ENCODE measurements around the gene GORASP1. TPM values are rescaled to one million over a fixed set of nuclear protein-coding genes. Genes with fewer than 3 reads are reported as not detected.
A peak's percentile ranks its signal among the peaks of the same experiment; 100 is the strongest.

Gene GORASP1
- total RNA-seq = 11.5 TPM

DNA sequence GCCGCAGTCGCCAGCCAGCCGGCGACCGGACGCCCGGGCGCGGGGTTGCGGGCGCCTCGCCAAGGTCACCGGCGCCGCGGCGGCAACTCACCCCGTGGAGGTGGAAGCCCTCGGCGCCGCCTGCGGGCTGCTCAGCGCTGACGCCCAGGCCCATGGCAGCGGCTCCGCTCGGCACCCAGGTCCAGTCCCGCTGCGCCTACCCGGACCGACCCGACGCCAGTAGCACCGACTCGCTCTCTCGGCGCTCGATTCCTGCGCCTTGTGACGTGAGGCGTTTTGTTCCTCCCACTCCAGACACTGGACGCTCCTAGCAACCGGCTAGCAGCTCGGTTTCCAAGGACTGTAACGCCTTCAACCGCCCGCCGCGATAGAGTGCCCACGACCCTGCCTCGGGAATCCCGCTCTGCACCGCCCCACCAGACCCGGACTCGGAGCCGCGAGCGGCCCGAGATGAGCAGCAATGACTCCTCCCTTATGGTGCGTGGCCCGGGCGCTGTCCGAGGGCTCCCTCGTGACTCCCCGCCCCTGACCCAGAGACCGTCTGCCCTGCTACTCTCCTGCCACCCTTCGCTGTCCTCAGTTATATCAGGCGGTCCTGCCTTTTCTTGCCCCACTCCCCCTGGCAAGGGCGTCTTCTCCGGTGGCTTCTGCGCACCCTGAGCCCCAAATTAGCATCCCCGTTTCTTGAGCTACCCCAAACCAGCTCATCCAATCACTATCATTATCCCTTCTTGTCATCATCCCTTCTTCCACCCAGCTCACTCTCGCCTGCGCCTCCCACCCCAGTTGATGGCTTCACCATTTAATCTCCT is at the start of gene GORASP1, which contains the start of gene TTC21A:
GORASP1 (minus strand) TSS at position 240 of the 812 bp plus-strand sequence; CDS start at position 154, 86 bp downstream.
TTC21A (plus strand) TSS at position 293 of the 812 bp plus-strand sequence; CDS start at position 451, 158 bp downstream.
- peak within 1 kb of the TSS; percentile 85 to 94 (median 88) for H3K9ac ChIP-seq (ENCODE audit: low read depth in 1 of 3, low read length in 3 of 3)
- no peaks in the 10 kb centered on the region for H3K36me3 ChIP-seq (ENCODE audit: control insufficient read depth in 3 of 3, insufficient read depth in 3 of 3, low read length in 3 of 3)
- H3K4me1 ChIP-seq (ENCODE audit: control insufficient read depth in 3 of 3, insufficient read depth in 3 of 3, low read length in 3 of 3) = peaks cover 37 to 55% (median 44%) of the 10 kb centered on the region in 3 donors
- H3K27ac ChIP-seq (ENCODE audit: low read depth, low read length) = peak within 1 kb of the TSS; percentile 95
- H3K9me3 ChIP-seq (ENCODE audit: control insufficient read depth in 3 of 3, low read length in 3 of 3) = no peaks in the 10 kb centered on the region
- H3K27me3 ChIP-seq (ENCODE audit: control insufficient read depth in 3 of 3, insufficient read depth in 3 of 3, low read length in 3 of 3) = no peaks in the 10 kb centered on the region
- H3K4me3 ChIP-seq (ENCODE audit: low read length in 3 of 3) = peak within 1 kb of the TSS; percentile 87 to 92 (median 88)

DNA sequence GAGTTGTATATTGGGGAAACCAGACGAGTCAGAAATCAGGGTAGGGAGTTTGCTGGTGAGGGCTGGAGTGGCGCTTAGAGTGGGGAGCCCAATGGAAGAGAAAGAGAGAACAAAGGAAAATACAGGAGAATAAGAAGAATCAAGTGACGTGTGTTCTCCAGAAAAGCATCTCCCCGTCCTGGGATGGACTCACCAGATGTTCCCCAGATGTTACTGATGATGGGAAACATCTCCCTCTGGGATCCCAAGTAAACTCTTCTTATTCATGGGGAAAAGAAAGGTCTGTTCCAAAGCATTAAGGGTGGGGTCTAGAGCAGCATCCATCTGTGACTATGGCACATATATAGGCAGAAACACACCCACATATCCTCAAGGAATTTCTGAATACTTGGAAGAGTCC is 49.0 kb upstream of the GORASP1 start:
- no peak overlapping the region for H3K27ac ChIP-seq (ENCODE audit: low read depth, low read length)

DNA sequence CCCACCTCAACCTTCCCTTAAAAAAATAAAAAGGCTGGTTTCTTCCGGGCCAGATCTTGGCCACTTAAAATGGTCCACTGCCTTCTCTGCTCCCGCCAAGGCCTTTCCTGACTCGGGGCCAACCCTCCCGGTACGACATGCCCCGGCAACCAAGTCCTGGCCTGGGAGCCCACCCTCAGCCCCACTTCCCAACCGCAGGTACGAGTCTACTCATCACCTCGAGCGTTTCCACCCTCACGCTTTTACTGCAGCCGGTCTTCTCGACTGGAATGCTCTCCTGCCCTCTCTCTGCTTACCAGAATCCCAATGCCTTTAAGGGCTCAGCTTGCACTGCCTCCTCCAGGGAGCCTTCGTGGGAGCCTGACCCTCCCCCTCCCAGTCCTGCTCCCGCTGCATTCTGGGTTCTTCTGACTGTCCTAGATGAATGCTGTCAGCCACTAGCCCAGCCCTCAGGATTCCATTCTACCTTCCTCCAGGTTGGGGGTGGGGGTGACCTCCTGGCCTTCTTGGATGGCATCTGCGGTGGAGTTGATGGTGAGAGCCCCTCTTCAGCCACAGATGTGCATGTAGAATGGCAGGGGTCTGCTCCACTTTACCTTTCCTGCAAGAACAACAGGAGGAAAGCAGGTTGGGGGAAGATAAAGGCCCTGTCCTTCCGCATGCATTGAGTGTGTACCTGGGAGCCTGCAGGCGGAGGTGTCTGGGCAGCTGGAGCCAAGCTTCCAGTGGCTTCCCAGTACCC is 47.0 kb upstream of the GORASP1 start:
- Histone ChIP-seq H3K36me3 (ENCODE audit: control insufficient read depth in 3 of 3, insufficient read depth in 3 of 3, low read length in 3 of 3) (no peaks in the 10 kb centered on the region), H3K27me3 (ENCODE audit: control insufficient read depth in 3 of 3, insufficient read depth in 3 of 3, low read length in 3 of 3) (no peaks in the 10 kb centered on the region), H3K4me3 (ENCODE audit: low read length in 3 of 3) (no peak overlapping the region), H3K27ac (ENCODE audit: low read depth, low read length) (peak overlapping the region; percentile 99), H3K4me1 (ENCODE audit: control insufficient read depth in 3 of 3, insufficient read depth in 3 of 3, low read length in 3 of 3) (peaks cover 32 to 38% (median 33%) of the 10 kb centered on the region in 3 donors), H3K9ac (ENCODE audit: low read depth in 1 of 3, low read length in 3 of 3) (no peak overlapping the region), H3K9me3 (ENCODE audit: control insufficient read depth in 3 of 3, low read length in 3 of 3) (no peaks in the 10 kb centered on the region)

More for the DNA sequence above, 49.0 kb upstream of the GORASP1 start:
- Histone ChIP-seq H3K27me3 (ENCODE audit: control insufficient read depth in 3 of 3, insufficient read depth in 3 of 3, low read length in 3 of 3) (no peaks in the 10 kb centered on the region), H3K9me3 (ENCODE audit: control insufficient read depth in 3 of 3, low read length in 3 of 3) (no peaks in the 10 kb centered on the region), H3K4me1 (ENCODE audit: control insufficient read depth in 3 of 3, insufficient read depth in 3 of 3, low read length in 3 of 3) (peaks cover 12 to 18% (median 13%) of the 10 kb centered on the region in 3 donors), H3K9ac (ENCODE audit: low read depth in 1 of 3, low read length in 3 of 3) (no peak overlapping the region), H3K36me3 (ENCODE audit: control insufficient read depth in 3 of 3, insufficient read depth in 3 of 3, low read length in 3 of 3) (no peaks in the 10 kb centered on the region), H3K4me3 (ENCODE audit: low read length in 3 of 3) (no peak overlapping the region)

GRCh38 chr3:39153977-39154279 is 46.5 kb upstream of the GORASP1 start:
- peaks cover 37 to 43% (median 38%) of the 10 kb centered on the region in 3 donors for H3K4me1 ChIP-seq (ENCODE audit: control insufficient read depth in 3 of 3, insufficient read depth in 3 of 3, low read length in 3 of 3)
- H3K36me3 ChIP-seq (ENCODE audit: control insufficient read depth in 3 of 3, insufficient read depth in 3 of 3, low read length in 3 of 3) = no peaks in the 10 kb centered on the region
- peak overlapping the region; percentile 30 to 60 (median 54) for H3K4me3 ChIP-seq (ENCODE audit: low read length in 3 of 3)
- H3K9ac ChIP-seq (ENCODE audit: low read depth in 1 of 3, low read length in 3 of 3) = peak overlapping the region; percentile 57 to 99 (median 60)
- no peaks in the 10 kb centered on the region for H3K27me3 ChIP-seq (ENCODE audit: control insufficient read depth in 3 of 3, insufficient read depth in 3 of 3, low read length in 3 of 3)
- H3K27ac ChIP-seq (ENCODE audit: low read depth, low read length) = peak overlapping the region; percentile 99
- no peaks in the 10 kb centered on the region for H3K9me3 ChIP-seq (ENCODE audit: control insufficient read depth in 3 of 3, low read length in 3 of 3)

- peak overlapping the region; percentile 99 for H3K27ac ChIP-seq (ENCODE audit: low read depth, low read length)
- peak overlapping the region; percentile 98 to 99 (median 99) for H3K9ac ChIP-seq (ENCODE audit: low read depth in 1 of 3, low read length in 3 of 3)
- H3K36me3 ChIP-seq (ENCODE audit: control insufficient read depth in 3 of 3, insufficient read depth in 3 of 3, low read length in 3 of 3) = peaks cover 6 to 7% (median 7%) of the 10 kb centered on the region in 3 donors
- peaks cover 65 to 72% (median 67%) of the 10 kb centered on the region in 3 donors for H3K4me1 ChIP-seq (ENCODE audit: control insufficient read depth in 3 of 3, insufficient read depth in 3 of 3, low read length in 3 of 3)
- no peaks in the 10 kb centered on the region for H3K9me3 ChIP-seq (ENCODE audit: control insufficient read depth in 3 of 3, low read length in 3 of 3)
- peak overlapping the region; percentile 88 to 93 (median 88) for H3K4me3 ChIP-seq (ENCODE audit: low read length in 3 of 3)
- no peaks in the 10 kb centered on the region for H3K27me3 ChIP-seq (ENCODE audit: control insufficient read depth in 3 of 3, insufficient read depth in 3 of 3, low read length in 3 of 3)
Measured at GRCh38 chr3:39150803-39151631, 43.6 kb upstream of the GORASP1 start.

DNA sequence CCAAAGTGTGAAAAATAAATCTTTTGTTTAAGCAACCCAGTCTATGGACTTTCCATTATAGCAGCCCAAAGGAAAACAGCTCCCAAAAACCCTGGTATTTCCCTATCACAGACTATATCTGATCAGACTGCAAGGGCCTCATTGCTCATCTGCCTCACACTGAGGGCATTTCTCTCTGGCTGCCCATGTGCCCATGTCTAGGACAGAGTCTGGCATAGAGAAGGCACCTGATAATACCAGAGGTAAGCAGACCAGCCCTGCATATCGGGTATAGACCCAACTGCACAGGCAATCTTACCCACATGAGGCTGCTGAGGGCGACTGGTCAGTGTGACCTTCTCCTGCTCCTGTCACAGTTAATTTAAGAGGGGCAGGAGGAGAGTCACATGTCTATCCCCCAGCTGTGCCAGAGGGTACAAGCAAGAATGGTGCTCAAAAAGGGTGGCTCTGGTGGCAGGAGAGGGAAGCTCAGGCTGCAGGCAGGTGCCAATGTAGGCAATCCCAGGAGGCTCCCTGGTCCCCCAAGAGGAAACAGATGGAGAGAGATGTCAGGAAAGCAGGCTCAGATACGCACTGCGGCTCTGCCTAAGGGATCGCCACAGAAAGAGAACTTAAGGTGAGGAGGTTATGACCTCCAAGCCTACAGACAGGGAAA is 42.8 kb upstream of the GORASP1 start:
- Histone ChIP-seq H3K9me3 (ENCODE audit: control insufficient read depth in 3 of 3, low read length in 3 of 3) (no peaks in the 10 kb centered on the region), H3K27ac (ENCODE audit: low read depth, low read length) (peak overlapping the region; percentile 99), H3K27me3 (ENCODE audit: control insufficient read depth in 3 of 3, insufficient read depth in 3 of 3, low read length in 3 of 3) (no peaks in the 10 kb centered on the region), H3K9ac (ENCODE audit: low read depth in 1 of 3, low read length in 3 of 3) (peak overlapping the region; percentile 98 to 99 (median 99)), H3K36me3 (ENCODE audit: control insufficient read depth in 3 of 3, insufficient read depth in 3 of 3, low read length in 3 of 3) (peaks cover 11 to 13% (median 12%) of the 10 kb centered on the region in 3 donors), H3K4me3 (ENCODE audit: low read length in 3 of 3) (peak overlapping the region; percentile 59 to 93 (median 88)), H3K4me1 (ENCODE audit: control insufficient read depth in 3 of 3, insufficient read depth in 3 of 3, low read length in 3 of 3) (peaks cover 69 to 75% (median 70%) of the 10 kb centered on the region in 3 donors)

DNA sequence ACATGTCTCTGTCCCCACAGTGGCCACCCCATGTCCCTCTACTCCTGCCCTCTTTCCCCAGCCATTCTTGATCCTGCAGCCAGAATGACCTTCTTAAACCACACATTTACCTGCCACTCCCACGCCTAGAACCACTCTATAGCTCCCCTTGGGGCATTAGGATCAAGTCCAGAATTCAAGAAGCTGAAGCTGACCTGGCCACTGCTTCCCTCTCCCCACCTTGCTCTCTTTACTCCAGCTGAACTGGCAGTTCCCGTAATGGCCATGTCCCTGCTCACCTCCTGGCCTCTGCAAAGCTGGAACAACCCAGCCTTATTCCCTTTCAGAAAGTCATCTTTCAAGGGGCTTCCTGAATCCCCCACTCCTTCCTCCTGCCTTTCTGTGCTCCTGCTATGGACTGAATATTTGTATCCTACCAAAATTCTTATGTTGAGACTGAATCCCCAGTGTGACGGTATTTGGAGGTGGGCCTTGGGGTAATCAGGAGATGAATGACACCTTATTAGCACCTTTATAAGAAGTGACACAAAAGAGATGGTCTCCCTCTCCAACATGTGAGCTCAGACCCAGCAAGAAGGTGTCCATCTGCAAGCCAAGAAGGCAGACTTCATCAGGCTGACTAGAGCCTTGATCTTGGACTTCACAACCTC is 42.2 kb upstream of the GORASP1 start:
- H3K27ac ChIP-seq (ENCODE audit: low read depth, low read length) = peak overlapping the region; percentile 99
- H3K4me3 ChIP-seq (ENCODE audit: low read length in 3 of 3) = peak overlapping the region; percentile 15 to 93 (median 88)
- H3K27me3 ChIP-seq (ENCODE audit: control insufficient read depth in 3 of 3, insufficient read depth in 3 of 3, low read length in 3 of 3) = no peaks in the 10 kb centered on the region
- H3K36me3 ChIP-seq (ENCODE audit: control insufficient read depth in 3 of 3, insufficient read depth in 3 of 3, low read length in 3 of 3) = peaks cover 17 to 19% (median 18%) of the 10 kb centered on the region in 3 donors
- peak overlapping the region; percentile 59 to 99 (median 99) for H3K9ac ChIP-seq (ENCODE audit: low read depth in 1 of 3, low read length in 3 of 3)
- H3K9me3 ChIP-seq (ENCODE audit: control insufficient read depth in 3 of 3, low read length in 3 of 3) = no peaks in the 10 kb centered on the region
- peaks cover 69 to 75% (median 70%) of the 10 kb centered on the region in 3 donors for H3K4me1 ChIP-seq (ENCODE audit: control insufficient read depth in 3 of 3, insufficient read depth in 3 of 3, low read length in 3 of 3)

DNA sequence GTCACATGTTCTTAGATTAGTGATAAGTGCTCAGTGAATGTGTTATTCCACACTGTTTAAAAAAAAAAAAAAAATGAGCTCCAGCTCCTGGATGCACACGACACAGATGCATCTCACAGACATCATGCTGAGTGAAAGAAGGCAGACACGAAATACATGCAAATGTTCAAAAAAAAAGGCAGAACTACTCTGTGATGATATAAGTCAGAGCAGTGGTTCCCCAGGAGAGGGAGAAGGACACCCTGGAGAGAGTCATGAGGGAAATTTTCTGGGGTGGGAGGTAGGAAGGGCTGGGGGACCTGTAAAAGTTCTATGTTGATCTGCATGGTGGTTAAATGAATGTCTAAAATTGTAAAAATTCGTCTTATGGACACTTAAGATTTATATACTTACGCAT is 41.6 kb upstream of the GORASP1 start:
- Histone ChIP-seq H3K36me3 (ENCODE audit: control insufficient read depth in 3 of 3, insufficient read depth in 3 of 3, low read length in 3 of 3) (peaks cover 22 to 25% (median 24%) of the 10 kb centered on the region in 3 donors), H3K4me3 (ENCODE audit: low read length in 3 of 3) (no peak overlapping the region), H3K4me1 (ENCODE audit: control insufficient read depth in 3 of 3, insufficient read depth in 3 of 3, low read length in 3 of 3) (peaks cover 69 to 78% (median 70%) of the 10 kb centered on the region in 3 donors), H3K27ac (ENCODE audit: low read depth, low read length) (peak overlapping the region; percentile 99), H3K9me3 (ENCODE audit: control insufficient read depth in 3 of 3, low read length in 3 of 3) (no peaks in the 10 kb centered on the region), H3K27me3 (ENCODE audit: control insufficient read depth in 3 of 3, insufficient read depth in 3 of 3, low read length in 3 of 3) (no peaks in the 10 kb centered on the region), H3K9ac (ENCODE audit: low read depth in 1 of 3, low read length in 3 of 3) (peak overlapping the region in 1 of 3 donors; percentile 76)
